Stimulated activated CD4-positive, alpha-beta T cell treated with anti-CD3 and anti-CD28 coated beads, Interleukin-15, amount 100 ng/mL, for 24 hours (primary cell): ENCODE measurements around the gene PPM1F.
"Not testable (repeated sequence)": the region's sequence is repeated elsewhere in the genome, so short reads cannot be mapped to it uniquely, and the experiment has no call there.

Experiments used
- DNase-seq: peaks from one replicate; pipeline ENCODE4 v3.0.0-alpha.2; 2020

The PPM1F gene

DNA sequence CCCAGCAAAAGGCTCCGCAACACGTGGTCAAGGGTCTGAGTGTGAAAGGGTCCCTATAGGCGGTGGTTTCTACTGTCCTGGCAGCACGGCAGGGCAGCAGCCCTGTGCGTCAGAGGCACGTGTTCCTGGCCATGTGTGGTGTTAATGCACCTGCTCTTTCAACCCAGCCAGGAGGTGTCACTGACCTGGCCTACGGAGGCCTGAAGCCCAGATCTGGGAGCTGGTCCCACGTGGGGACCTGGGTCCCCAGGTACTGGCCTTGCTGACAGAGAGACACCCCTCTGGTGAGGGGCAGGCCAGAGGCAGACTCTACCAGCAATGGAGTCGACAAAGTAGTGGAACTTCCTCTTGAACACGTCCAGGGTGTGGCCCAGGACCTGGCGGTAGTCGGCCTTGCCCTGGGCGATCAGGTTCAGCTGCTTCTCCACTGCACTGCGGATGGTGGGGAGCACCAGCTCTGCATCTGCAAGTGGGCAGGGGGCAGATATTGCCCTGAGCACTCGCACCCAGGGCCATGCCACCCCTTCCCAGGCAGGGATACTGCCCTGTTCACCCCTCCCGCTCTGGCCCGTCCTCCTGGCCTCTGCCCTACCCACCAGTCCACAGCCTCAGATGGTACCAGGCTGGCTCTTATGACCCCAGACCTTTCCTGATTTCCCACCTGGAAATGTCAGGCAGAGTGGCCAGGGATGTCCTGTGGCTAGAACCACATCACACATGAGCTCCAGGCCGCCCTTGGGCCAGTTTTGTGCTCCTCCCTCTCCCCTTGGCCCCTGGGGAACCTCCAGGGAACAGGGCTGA is 6.8 kb upstream of the PPM1F start:
- DNase-seq = no peak

GRCh38 chr22:21958360-21959273 is 6.0 kb upstream of the PPM1F start:
- DNase-seq = no peak

GRCh38 chr22:21951931-21952465 is 650 bp downstream of the PPM1F start:
- DNase-seq = peak; percentile 34

DNA sequence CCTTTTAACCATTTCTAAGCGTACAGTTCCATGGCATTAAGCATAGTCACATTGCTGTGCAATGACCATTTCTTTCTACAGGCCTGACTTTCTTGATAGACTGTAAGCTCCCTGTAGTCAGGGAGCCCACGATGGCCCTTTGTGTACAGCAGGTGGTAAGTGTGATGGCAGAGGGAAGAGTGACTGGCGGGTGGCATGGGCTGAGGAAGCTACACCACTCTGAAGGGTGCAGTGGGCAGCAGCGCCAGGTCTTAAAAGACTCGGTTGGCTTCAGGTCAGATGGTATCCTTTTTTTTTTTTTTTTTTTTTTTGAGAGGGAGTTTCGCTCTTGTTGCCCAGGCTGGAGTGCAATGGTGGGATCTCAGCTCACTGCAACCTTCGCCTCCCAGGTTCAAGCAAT is 1.6 kb downstream of the PPM1F start:
- DNase-seq = no peak

DNA sequence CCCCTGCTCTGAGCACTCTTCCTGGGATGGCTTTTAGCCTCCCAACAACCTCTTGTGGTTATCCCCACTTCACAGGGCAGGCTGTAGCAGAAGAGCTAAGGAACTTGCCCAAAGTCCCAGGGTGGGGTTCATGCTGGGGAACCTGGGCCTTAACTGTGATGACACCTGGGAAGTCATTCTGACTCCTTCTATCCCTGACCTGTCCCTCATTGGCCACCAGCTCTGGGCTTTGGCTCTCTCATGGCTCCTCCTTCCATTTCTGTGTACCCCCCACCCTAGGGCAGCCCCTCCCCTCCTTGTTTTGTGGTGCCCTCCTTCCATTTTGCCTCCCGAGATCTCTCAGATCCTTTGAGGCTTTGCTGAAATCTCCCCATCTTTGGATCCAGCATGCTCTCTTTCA is 2.7 kb downstream of the PPM1F start:
- no peak for DNase-seq

DNA sequence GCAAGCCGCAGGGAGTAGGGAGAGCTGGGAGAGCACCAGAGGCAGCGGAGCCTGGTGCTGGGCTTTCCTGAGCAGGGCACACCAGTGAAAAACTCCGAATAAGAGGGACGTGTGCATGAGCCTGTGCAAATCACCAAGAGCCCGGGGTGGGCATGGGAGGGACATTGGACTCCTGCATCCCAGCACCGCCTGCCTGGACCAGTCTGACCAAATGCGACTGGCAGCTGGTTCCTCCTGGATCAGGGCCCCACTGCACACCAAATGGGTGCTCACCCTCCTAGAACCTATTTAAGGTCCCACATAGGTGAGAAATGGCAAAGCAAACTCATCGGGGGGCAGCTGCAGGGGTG is 3.1 kb downstream of the PPM1F start:
- no peak for DNase-seq

DNA sequence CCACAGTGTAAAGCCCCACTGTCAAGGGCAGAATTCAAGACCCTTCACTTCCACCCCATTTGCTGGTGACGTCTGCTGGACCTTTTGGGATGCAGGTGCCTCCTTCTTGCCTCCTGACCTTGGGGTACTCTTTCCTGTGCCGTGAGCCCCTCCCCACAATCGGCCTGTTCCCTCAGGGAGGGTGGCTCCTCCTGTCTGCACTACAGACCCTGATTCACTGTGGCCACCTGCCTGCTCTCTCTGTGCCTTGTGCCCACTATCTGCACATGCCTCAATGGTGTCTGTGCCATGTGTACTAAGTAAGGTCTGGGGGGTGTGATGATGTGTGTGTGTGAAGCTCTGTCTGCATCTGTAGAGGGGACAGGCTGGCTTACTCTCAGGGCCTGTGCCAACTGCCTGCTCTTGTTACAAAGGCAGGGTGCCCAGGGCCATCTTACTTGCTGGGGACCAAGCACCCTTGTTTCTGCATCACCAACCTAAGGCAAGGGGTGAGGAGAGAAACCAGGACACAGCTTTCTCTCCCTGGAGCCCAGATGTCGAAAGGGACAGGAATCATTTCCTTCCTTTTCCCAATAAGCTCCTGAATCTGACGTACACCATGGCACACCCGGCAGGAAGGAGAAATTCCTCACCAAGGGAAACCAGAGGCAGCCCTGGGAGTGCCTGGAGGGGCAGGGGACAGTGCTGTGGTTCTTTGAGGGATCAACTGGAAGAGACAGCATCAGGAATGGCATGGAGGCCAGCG is 3.7 kb downstream of the PPM1F start:
- DNase-seq = no peak

DNA sequence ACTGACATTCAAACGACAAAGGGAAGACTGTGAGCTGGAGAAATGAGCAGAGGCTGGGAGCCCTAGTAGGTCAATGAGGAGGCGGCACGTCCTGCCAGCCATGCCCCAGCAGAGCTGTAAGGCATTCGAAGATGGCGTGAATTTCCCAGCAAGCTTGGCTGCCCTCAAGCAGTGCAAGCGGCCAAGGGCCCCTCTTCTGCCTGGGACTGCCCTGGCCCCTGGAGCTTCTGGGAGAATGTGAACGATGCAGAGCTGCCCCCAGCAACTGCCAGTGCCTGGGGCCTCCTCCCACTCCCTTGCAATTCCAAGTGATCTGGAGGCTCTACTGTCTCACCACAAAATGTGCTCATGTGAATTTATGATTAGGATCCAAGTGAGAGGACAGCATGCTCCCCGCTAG is 4.3 kb downstream of the PPM1F start:
- DNase-seq = no peak

GRCh38 chr22:21947040-21948014 is 5.3 kb downstream of the PPM1F start:
- DNase-seq = no peak

DNA sequence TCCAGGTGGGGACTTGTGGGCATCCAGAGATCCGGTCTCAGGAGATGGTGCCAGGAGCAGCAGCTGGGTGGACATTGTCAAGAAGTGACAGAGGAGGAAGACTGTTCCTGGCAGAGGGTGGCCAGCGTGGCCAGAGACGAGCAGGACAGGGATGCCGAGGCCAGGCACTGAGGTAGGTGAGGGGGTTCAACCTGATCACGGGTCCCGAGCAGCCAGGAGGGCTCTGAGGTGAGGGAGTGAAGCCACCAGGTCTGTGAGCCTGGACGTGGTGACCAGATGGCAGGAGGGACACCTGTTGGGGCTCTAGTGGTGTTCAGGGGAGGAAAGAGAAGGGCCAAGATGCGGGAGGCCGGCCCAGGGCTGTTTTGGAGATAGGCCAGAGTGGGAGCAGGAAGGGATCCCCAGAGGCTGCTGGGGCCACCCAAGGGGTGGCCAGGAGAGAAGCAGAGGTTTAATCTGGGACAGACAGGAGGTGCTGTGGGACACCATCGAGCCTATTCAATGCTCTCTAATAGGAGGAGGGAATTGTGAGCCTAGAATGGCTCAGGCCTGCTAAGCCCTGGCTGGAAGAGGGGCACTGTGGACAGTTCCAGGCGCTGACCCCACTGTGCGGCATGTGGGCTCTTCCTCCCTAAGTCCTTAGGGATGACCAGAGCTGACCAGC is 6.3 kb downstream of the PPM1F start:
- no peak for DNase-seq

GRCh38 chr22:21945453-21946261 is 7.0 kb downstream of the PPM1F start:
- no peak for DNase-seq

- no peak for DNase-seq
Measured at GRCh38 chr22:21944871-21945270, 7.8 kb downstream of the PPM1F start.

DNA sequence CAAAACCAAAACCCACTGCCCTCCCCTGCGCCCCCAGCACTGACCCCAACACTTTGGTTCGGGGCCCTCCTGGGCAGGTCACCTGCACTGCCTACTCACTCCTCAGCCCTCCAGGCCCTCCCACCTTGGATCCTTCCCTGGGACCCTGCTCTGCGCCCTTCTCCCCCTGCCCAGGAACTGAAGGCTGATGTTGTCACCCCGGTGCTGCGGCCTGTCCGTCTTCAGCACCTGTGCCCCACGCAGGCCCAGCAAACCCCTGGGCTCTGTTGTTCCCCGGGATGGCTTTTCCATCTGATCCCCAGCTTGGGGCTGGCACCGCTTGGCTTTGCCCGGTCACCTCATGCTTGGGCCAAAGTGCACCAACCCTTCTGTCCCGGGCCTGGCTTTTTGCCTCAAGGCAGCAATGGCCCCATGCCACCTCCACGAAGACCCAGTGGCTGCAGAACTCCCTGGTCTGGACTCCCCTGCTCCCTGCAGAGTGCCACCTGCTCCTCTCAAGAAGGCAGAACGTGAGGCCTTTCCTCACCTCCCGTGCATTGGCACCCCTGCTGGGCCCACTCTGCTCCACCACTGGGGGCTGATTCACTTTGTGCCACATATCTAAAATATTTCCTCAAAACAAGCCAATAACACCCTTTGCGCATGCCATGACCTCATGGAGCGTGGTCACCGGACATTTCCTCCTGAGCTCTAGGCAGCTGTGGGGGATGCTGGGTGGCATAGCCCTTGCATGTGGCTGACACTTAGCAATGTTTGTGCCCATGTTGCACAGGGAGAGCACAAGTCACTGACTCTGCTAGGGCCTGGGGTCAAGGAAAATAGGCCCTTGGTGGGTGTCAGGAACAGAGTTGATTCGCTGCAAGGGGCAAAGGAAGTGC is 8.8 kb downstream of the PPM1F start:
- DNase-seq = no peak

GRCh38 chr22:21942407-21943343 is 10.0 kb downstream of the PPM1F start:
- peak; percentile 44 for DNase-seq

DNA sequence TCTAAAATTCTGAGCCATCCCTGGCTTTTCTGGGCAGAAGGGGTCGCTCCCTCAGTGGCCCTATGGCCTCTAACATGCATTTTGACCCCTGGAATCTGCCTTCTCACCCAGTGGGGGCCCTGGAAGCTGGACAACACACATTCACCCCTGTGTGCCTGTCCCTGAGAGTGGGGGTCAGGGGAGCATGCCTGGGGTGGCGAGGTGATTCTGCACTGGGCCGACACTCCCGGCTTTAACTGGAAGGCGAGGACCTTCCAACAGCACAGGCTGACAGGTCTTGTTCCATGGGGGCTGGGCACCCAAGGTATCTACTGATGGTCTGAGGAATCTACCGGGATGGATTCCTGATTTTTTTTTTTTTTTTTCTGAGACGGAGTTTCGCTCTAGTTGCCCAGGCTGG is 10.7 kb downstream of the PPM1F start:
- DNase-seq = no peak

GRCh38 chr22:21940521-21940920 is 12.1 kb downstream of the PPM1F start:
- DNase-seq = no peak

DNA sequence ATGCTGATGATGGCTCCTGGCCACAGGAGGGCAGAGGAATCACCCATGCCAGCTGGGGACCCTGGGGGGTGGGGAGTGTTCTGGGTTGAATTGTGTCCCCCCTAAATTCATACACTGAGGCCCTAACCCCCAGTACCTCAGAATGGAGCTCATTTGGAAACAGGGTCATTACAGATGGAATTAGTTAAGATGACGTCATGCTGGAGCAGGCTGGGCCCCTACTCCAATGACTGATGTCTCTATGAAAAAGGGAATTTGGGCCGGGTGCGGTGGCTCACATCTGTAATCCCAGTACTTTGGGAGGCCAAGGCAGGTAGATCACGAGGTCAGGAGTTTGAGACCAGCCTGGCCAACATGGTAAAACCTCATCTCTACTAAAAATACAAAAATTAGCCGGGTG is 12.7 kb downstream of the PPM1F start:
- not testable (repeated sequence) for DNase-seq

- no peak for DNase-seq
Measured at GRCh38 chr22:21939461-21939913, 13.2 kb downstream of the PPM1F start.
